Osteoblast (primary cell): ENCODE results near the gene SPAG16. TPM values are rescaled to one million over a fixed set of nuclear protein-coding genes. Genes with fewer than 3 reads are reported as not detected.

Experiments used
- DNase-seq: peaks from one replicate; pipeline ENCODE4 v3.0.0; 2011; ENCODE audit warnings: low spot score, mixed read lengths; ENCODE audit not compliant: insufficient read length; ENCODE audit errors: missing footprints
- H2AFZ ChIP-seq: 2 replicates; pipeline ENCODE4 v1.6.0; 2011; ENCODE audit warnings: mild to moderate bottlenecking, low read length
- H3K27ac ChIP-seq: 2 replicates; pipeline ENCODE4 v1.5.1; 2011; ENCODE audit warnings: mild to moderate bottlenecking, low read depth, low read length, moderate library complexity
- H3K27me3 ChIP-seq: 2 replicates; pipeline ENCODE4 v1.6.0; 2012; ENCODE audit warnings: mild to moderate bottlenecking, control low read depth, inconsistent platforms, low read length, moderate library complexity; ENCODE audit not compliant: insufficient read depth
- H3K36me3 ChIP-seq: 2 replicates; pipeline ENCODE4 v1.5.1; 2011; ENCODE audit warnings: mild to moderate bottlenecking, low read length, control low read depth, moderate library complexity; ENCODE audit not compliant: insufficient read depth
- H3K4me1 ChIP-seq: 2 replicates; pipeline ENCODE4 v1.5.1; 2011; ENCODE audit warnings: mild to moderate bottlenecking, low read length, control low read depth, moderate library complexity; ENCODE audit not compliant: insufficient read depth
- H3K4me2 ChIP-seq: 2 replicates; pipeline ENCODE4 v1.6.0; 2011; ENCODE audit warnings: mild to moderate bottlenecking, low read length; ENCODE audit not compliant: insufficient read depth
- H3K4me3 ChIP-seq: fragments of 200-600 bp; sonication (generic); 3 replicates; pipeline ENCODE4 v1.5.1; 2012; ENCODE audit warnings: mild to moderate bottlenecking, low read length, inconsistent platforms; ENCODE audit not compliant: insufficient read depth
- H3K79me2 ChIP-seq: 2 replicates; pipeline ENCODE4 v1.6.0; 2012; ENCODE audit warnings: mild to moderate bottlenecking, low read length, control low read depth, inconsistent platforms; ENCODE audit not compliant: insufficient read depth
- H3K9me3 ChIP-seq: 2 replicates; pipeline ENCODE4 v1.5.1; 2011; ENCODE audit warnings: low read depth, low read length, control low read depth
- H4K20me1 ChIP-seq: 2 replicates; pipeline ENCODE4 v1.6.0; 2012; ENCODE audit warnings: mild to moderate bottlenecking, low read length, control low read depth; ENCODE audit not compliant: insufficient read depth
- total RNA-seq: library from RNA; depleted of rRNA; stranded (reverse); fragments of >200 nt; gene quantifications from 2 replicates; pipeline ENCODE4 v1.2.3, GENCODE V29; 2012
- TF ChIP-seq, protein P1 (sequence below): IDR thresholded peaks from 2 replicates; pipeline ENCODE4 v1.5.1; 2011; ENCODE audit warnings: mild to moderate bottlenecking, low read depth, low read length, moderate library complexity; ENCODE audit errors: extremely low read depth

The SPAG16 gene
- total RNA-seq, 1 donor = 47.8 TPM

DNA sequence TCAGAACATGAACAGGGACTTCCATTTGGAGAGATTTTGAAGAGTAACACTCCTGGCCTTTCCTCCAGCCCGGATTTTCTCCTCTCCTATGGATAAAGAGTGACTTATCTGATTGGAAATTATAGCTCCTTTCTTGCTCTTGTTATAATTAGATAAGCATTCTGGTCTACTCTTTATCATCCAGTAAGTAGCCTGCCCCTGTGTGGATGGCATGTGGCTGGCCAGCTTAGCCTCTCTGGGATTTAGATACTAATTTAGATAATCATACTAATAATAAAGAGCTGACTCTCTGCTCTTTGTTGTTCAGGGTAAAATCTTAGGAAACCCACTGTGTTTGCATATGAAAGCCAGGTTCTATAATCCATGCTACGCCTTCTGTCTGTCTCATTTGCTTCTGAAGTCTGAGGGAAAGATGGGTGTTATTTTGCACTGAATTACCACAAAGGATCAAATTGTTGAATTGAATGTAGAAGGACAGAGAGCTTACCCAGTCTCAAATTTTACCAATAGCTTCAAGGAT, 438.8 kb downstream of the SPAG16 start:
- TF ChIP-seq, protein P1, sequence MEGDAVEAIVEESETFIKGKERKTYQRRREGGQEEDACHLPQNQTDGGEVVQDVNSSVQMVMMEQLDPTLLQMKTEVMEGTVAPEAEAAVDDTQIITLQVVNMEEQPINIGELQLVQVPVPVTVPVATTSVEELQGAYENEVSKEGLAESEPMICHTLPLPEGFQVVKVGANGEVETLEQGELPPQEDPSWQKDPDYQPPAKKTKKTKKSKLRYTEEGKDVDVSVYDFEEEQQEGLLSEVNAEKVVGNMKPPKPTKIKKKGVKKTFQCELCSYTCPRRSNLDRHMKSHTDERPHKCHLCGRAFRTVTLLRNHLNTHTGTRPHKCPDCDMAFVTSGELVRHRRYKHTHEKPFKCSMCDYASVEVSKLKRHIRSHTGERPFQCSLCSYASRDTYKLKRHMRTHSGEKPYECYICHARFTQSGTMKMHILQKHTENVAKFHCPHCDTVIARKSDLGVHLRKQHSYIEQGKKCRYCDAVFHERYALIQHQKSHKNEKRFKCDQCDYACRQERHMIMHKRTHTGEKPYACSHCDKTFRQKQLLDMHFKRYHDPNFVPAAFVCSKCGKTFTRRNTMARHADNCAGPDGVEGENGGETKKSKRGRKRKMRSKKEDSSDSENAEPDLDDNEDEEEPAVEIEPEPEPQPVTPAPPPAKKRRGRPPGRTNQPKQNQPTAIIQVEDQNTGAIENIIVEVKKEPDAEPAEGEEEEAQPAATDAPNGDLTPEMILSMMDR = no peak
- no peak overlapping the region for H2AFZ ChIP-seq
- H3K9me3 ChIP-seq = peaks cover 3% of the 10 kb centered on the region
- H3K27me3 ChIP-seq = no peaks in the 10 kb centered on the region
- H3K4me2 ChIP-seq = no peak overlapping the region
- DNase-seq = no peak
- H3K79me2 ChIP-seq = no peaks in the 10 kb centered on the region
- no peaks in the 10 kb centered on the region for H4K20me1 ChIP-seq
- no peaks in the 10 kb centered on the region for H3K4me1 ChIP-seq
- H3K36me3 ChIP-seq = no peaks in the 10 kb centered on the region
- H3K4me3 ChIP-seq = no peak overlapping the region
- no peak overlapping the region for H3K27ac ChIP-seq

DNA sequence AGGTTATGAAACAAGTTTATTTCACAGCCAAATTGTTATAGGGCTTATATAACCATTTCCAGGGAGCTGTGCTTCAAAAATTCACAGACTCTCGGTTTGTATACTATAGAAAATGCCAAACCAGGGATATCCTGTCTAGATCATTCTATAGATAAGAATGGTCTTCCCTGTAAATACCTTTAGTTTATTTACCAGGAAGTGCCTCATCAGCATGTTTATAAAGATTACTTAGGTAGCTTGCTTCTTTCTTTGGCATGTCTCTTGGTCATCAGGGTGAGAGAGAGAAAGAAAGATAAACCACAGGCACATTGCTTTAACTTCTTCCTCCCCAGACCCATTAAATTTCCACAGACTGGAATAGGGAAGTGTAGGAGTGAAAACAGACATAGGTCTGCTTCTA, 439.4 kb downstream of the SPAG16 start:
- Histone ChIP-seq H2AFZ (no peak overlapping the region), H3K36me3 (no peaks in the 10 kb centered on the region), H3K27ac (no peak overlapping the region), H3K4me1 (no peaks in the 10 kb centered on the region), H3K79me2 (no peaks in the 10 kb centered on the region), H4K20me1 (no peaks in the 10 kb centered on the region), H3K27me3 (no peaks in the 10 kb centered on the region), H3K4me2 (no peak overlapping the region), H3K4me3 (no peak overlapping the region), H3K9me3 (peaks cover 3% of the 10 kb centered on the region)
- DNase-seq = no peak
- TF ChIP-seq, protein P1 = no peak

DNA sequence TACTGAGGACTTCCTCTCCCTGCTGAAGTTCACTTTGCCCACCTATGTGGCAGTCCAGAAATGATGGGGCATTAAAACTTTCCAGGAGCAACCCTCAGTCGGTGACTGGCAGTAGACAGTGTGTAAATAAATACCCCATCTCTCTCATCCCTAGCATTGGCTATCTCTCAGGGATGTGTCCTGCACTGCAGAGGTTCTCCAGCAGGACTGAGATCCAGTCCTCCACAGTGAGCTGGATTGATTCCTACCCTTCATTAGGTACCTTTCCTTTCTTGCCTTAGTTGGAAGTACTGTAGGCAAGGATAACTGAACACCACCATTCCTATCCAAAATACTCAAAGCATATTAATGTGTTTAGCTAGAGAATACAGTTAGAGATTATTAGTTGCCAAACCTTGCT, 441.8 kb downstream of the SPAG16 start:
- Histone ChIP-seq H2AFZ (no peak overlapping the region), H4K20me1 (no peaks in the 10 kb centered on the region), H3K4me3 (no peak overlapping the region), H3K27me3 (no peaks in the 10 kb centered on the region), H3K4me2 (no peak overlapping the region), H3K9me3 (peaks cover 3% of the 10 kb centered on the region), H3K79me2 (no peaks in the 10 kb centered on the region), H3K27ac (no peak overlapping the region), H3K4me1 (no peaks in the 10 kb centered on the region), H3K36me3 (no peaks in the 10 kb centered on the region)
- TF ChIP-seq, protein P1 = no peak
- peak; percentile 36 for DNase-seq

DNA sequence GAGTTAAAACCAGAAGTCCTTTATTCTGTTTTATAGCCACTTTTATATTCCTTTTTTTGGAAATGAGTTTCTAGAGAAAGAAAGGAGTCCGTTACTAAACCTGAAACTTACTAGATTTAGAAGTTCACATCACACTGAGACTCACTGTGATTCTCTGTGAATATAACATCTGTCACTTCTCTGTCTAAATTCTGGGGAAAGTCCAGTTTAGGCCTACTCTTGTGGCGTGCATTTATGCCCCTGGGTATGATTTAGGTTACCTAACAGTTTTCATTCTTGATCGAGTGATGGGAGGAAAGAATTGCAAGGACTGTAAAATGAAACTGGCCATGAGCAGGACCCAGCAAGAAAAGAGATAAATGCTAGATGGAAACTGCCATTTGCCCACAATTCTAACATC, 449.6 kb downstream of the SPAG16 start:
- Histone ChIP-seq H3K9me3 (no peaks in the 10 kb centered on the region), H3K4me1 (no peaks in the 10 kb centered on the region), H3K4me3 (no peak overlapping the region), H3K27ac (no peak overlapping the region), H3K27me3 (no peaks in the 10 kb centered on the region), H3K4me2 (no peak overlapping the region), H2AFZ (no peak overlapping the region), H4K20me1 (no peaks in the 10 kb centered on the region), H3K79me2 (no peaks in the 10 kb centered on the region), H3K36me3 (no peaks in the 10 kb centered on the region)
- TF ChIP-seq, protein P1 = no peak
- no peak for DNase-seq
